Frontal cortex (tissue), 4 donors: Measurements from ENCODE around the gene DBNDD2. TPM values are rescaled to one million over a fixed set of nuclear protein-coding genes. Genes with fewer than 3 reads are reported as not detected.

Experiments used
- DNase-seq, 2 donors: peaks; one replicate each; pipeline ENCODE4 v3.0.0; 2012; ENCODE audit warnings: low spot score in 2 of 2
- FAIRE-seq: peaks from 2 replicates; lab custom pipeline; 2012; peaks lifted over from hg19 to GRCh38; lab: Jason Lieb, UNC
- total RNA-seq: library from RNA; depleted of rRNA; stranded (reverse); fragments of >200 nt; gene quantifications from one replicate; pipeline ENCODE4 v1.2.3, GENCODE V29; 2014
- donor health status: control.
- donor health status: control.
- donor health status: control.

Gene DBNDD2
- total RNA-seq = 2.9 TPM

GRCh38 chr20:45407783-45408645 lies at the start of gene DBNDD2:
Gene DBNDD2, plus strand, starts transcription at chr20:45408289. Its CDS starts 179 bp downstream, at chr20:45408468.
- FAIRE-seq (no peak), DNase-seq (peak; percentile 60 to 80)

GRCh38 chr20:45359069-45359405 lies 49.1 kb upstream of the DBNDD2 start:
- no peak for DNase-seq
- no peak for FAIRE-seq

- FAIRE-seq (no peak), DNase-seq (no peak)
These were observed 48.5 kb upstream of the DBNDD2 start for GRCh38 chr20:45359406-45360148.

GRCh38 chr20:45361793-45362192 lies 46.3 kb upstream of the DBNDD2 start:
- FAIRE-seq = no peak
- no peak for DNase-seq

GRCh38 chr20:45362804-45363610 lies 45.1 kb upstream of the DBNDD2 start, which contains the start of gene SYS1:
Gene SYS1, plus strand, starts transcription at chr20:45363156. Its CDS starts 376 bp downstream, at chr20:45363532.
- DNase-seq (peak; percentile 80 to 94), FAIRE-seq (no peak)

- no peak for DNase-seq
- FAIRE-seq = no peak
These were observed 44.2 kb upstream of the DBNDD2 start for GRCh38 chr20:45363611-45364492.

GRCh38 chr20:45365444-45365970 lies 42.6 kb upstream of the DBNDD2 start:
- no peak for FAIRE-seq
- DNase-seq = no peak

- FAIRE-seq (no peak), DNase-seq (no peak)
These were observed 41.9 kb upstream of the DBNDD2 start for GRCh38 chr20:45366192-45366591.

- DNase-seq = no peak
- no peak for FAIRE-seq
These were observed 41.5 kb upstream of the DBNDD2 start for GRCh38 chr20:45366631-45367030.

GRCh38 chr20:45367126-45367525 lies 41.0 kb upstream of the DBNDD2 start:
- FAIRE-seq = no peak
- DNase-seq = no peak

GRCh38 chr20:45368221-45368980 lies 39.7 kb upstream of the DBNDD2 start:
- DNase-seq (no peak), FAIRE-seq (no peak)

GRCh38 chr20:45370571-45371160 lies 37.4 kb upstream of the DBNDD2 start:
- DNase-seq = no peak
- FAIRE-seq = no peak

GRCh38 chr20:45372241-45372640 lies 35.8 kb upstream of the DBNDD2 start:
- no peak for FAIRE-seq

GRCh38 chr20:45372646-45373352 lies 35.3 kb upstream of the DBNDD2 start:
- no peak for FAIRE-seq
- peak in 1 of 2 donors; percentile 55 for DNase-seq

More at GRCh38 chr20:45372241-45372640, 35.8 kb upstream of the DBNDD2 start:
- DNase-seq = no peak

GRCh38 chr20:45373353-45374100 lies 34.6 kb upstream of the DBNDD2 start:
- FAIRE-seq = no peak
- DNase-seq = peak; percentile 46 to 82

- FAIRE-seq = no peak
These were observed 34.0 kb upstream of the DBNDD2 start for GRCh38 chr20:45374101-45374467.

GRCh38 chr20:45374966-45375365 lies 33.1 kb upstream of the DBNDD2 start:
- no peak for FAIRE-seq
- no peak for DNase-seq

More at GRCh38 chr20:45374101-45374467, 34.0 kb upstream of the DBNDD2 start:
- no peak for DNase-seq
